SJCRH30 (cell line): ENCODE results near the gene ETS1. TPM values are rescaled to one million over a fixed set of nuclear protein-coding genes. Genes with fewer than 3 reads are reported as not detected.

Source experiments
- DNase-seq, 2 experiments: peaks; one replicate each; pipeline ENCODE4 v3.0.0-alpha.2; 2015 to 2020
- H3K27ac ChIP-seq: fragments of 250-450 bp; sonication (Bioruptor Pico); 2 replicates; pipeline ENCODE4 v1.5.1; 2020; ENCODE audit warnings: mild to moderate bottlenecking, moderate library complexity
- H3K27me3 ChIP-seq: fragments of 250-450 bp; sonication (Bioruptor Pico); 2 replicates; pipeline ENCODE4 v1.5.1; 2020; ENCODE audit warnings: mild to moderate bottlenecking, moderate library complexity
- H3K36me3 ChIP-seq: fragments of 250-450 bp; sonication (Bioruptor Pico); 2 replicates; pipeline ENCODE4 v1.5.1; 2020; ENCODE audit warnings: mild to moderate bottlenecking, moderate library complexity
- H3K4me1 ChIP-seq: fragments of 250-450 bp; sonication (Bioruptor Pico); 2 replicates; pipeline ENCODE4 v1.5.1; 2020; ENCODE audit warnings: mild to moderate bottlenecking, moderate library complexity
- H3K4me3 ChIP-seq: fragments of 250-450 bp; sonication (Bioruptor Pico); 2 replicates; pipeline ENCODE4 v1.5.1; 2020; ENCODE audit warnings: mild to moderate bottlenecking, moderate library complexity
- H3K9me3 ChIP-seq: fragments of 250-450 bp; sonication (Bioruptor Pico); replicated peaks from 2 replicates; pipeline ENCODE4 v1.5.1; 2020; ENCODE audit warnings: mild to moderate bottlenecking, moderate library complexity
- total RNA-seq: library from RNA; depleted of rRNA; stranded (reverse); fragments of >200 nt; shearing (Covaris generic); gene quantifications from 2 replicates; pipeline ENCODE4 v1.2.3, GENCODE V29; 2014

The ETS1 gene
- total RNA-seq, 1 experiment from 2014 or later, result 43.9 TPM

DNA sequence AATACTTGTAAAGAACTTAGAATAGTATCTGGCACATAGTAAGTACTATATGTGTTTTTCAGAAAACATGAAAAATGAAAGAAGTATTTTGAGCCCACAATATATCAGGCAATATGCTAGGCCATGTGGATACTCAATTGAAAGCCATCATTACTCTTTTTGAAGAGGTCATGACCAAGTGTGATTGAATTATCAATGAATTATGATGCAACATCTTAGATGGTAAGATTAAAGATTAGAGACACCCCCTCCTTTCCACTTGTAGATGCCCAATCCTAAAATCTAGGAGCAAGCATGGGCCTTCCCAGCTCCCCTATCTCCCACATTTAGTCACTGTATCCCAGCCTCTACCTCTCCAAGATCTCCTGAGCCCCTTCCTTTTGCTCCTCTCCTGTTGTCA is 154.4 kb downstream of the ETS1 start:
- Histone ChIP-seq H3K27me3 (no peaks in the 10 kb centered on the region), H3K4me1 (no peaks in the 10 kb centered on the region), H3K9me3 (no peaks in the 10 kb centered on the region), H3K27ac (no peak overlapping the region), H3K36me3 (no peaks in the 10 kb centered on the region), H3K4me3 (no peak overlapping the region)
- DNase-seq, result no peak

DNA sequence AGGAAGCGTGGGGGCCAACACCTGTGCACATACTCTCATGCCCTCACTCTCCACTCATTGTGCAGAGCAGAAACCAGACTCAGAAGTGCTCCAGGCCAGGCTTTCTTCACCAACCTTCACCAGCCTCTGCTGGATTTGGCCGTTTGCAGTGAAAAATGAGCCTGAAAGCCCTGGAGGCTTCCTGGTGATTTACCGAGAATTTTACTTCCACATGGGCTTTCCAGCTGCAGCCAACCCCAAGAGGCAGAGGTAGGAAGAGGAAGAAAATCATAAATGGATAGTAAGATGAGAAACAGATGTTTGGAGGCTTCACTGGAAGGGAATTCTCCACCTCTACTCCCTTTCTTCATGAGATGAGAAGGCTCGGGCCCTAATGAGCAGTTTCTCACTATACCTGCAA is 155.4 kb downstream of the ETS1 start:
- no peaks in the 10 kb centered on the region for H3K27me3 ChIP-seq
- H3K9me3 ChIP-seq, result no peaks in the 10 kb centered on the region
- H3K36me3 ChIP-seq, result no peaks in the 10 kb centered on the region
- no peaks in the 10 kb centered on the region for H3K4me1 ChIP-seq
- no peak overlapping the region for H3K27ac ChIP-seq
- no peak overlapping the region for H3K4me3 ChIP-seq
- DNase-seq, result no peak

DNA sequence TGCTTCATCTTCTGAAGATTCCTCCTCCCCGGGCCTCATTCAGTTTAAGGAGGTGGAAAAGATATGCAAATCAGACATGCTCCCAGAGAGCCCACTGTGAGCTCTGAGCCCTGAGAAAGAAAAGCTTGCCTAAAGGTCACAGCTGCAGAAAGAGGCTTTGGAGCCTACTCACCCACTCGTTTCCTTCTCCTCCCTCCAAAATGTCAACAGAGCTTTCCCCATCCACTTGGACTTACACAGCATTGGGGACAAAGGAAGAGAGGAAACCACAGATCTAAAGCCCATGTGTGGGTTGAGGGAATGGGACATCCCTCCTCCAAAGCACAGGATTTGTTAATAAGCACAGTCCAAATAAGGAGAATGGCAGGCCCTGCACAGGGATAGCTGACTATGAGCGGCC is 158.4 kb downstream of the ETS1 start:
- no peak overlapping the region for H3K4me3 ChIP-seq
- H3K27me3 ChIP-seq, result no peaks in the 10 kb centered on the region
- no peaks in the 10 kb centered on the region for H3K9me3 ChIP-seq
- H3K4me1 ChIP-seq, result peaks cover 11% of the 10 kb centered on the region
- no peak overlapping the region for H3K27ac ChIP-seq
- no peak for DNase-seq
- H3K36me3 ChIP-seq, result no peaks in the 10 kb centered on the region

DNA sequence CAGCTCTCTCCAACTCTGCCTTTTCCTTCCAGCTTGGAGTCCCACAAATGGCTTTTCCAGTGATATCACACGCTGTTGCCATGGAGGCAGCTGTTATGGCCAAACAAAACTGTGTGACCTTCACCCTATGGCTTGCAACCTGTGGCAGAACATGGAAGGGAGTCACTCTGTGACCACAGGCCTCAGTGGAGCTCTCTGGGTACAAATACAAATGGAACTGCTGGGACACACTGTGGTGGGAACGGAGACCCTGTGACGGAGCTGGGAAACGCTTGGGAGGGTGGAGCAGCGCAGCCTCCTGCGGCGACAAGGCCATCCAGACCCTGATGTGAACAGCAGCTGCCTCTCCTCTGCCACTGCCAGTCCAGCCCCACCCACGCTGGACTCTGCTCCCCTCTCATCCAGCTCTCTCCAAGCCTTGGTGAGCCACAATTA is 162.5 kb downstream of the ETS1 start:
- no peaks in the 10 kb centered on the region for H3K27me3 ChIP-seq
- no peaks in the 10 kb centered on the region for H3K36me3 ChIP-seq
- H3K4me1 ChIP-seq, result peaks cover 11% of the 10 kb centered on the region
- peak overlapping the region; percentile 51 for H3K4me3 ChIP-seq
- DNase-seq, result peak; percentile 66 to 74
- H3K9me3 ChIP-seq, result no peaks in the 10 kb centered on the region
- H3K27ac ChIP-seq, result peak overlapping the region; percentile 72

DNA sequence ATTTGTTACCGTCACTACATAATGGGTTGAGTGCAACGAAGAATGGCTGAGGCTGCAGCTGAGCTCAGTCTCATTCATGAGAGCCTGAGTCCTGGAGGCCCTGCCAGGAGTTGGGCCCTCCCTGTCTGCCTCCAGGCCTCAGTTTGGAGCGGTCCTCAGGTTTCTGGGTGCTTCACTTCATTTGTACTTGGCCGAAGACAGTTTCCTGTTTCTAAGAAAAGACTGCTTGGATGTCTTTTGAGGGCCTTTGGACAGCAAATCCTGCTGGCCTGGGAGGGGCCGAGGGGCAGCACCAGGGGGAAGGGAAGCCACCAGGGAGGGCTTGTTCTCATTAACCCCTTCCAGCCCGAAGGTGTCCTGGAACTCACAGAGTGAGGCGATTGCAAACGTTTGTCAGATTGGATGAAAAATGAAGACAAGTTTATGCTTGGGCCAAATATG is 163.1 kb downstream of the ETS1 start:
- peak overlapping the region; percentile 72 for H3K27ac ChIP-seq
- peak overlapping the region; percentile 51 for H3K4me3 ChIP-seq
- H3K27me3 ChIP-seq, result no peaks in the 10 kb centered on the region
- H3K36me3 ChIP-seq, result no peaks in the 10 kb centered on the region
- H3K9me3 ChIP-seq, result no peaks in the 10 kb centered on the region
- DNase-seq, result peak; percentile 20 to 39
- H3K4me1 ChIP-seq, result peaks cover 11% of the 10 kb centered on the region

DNA sequence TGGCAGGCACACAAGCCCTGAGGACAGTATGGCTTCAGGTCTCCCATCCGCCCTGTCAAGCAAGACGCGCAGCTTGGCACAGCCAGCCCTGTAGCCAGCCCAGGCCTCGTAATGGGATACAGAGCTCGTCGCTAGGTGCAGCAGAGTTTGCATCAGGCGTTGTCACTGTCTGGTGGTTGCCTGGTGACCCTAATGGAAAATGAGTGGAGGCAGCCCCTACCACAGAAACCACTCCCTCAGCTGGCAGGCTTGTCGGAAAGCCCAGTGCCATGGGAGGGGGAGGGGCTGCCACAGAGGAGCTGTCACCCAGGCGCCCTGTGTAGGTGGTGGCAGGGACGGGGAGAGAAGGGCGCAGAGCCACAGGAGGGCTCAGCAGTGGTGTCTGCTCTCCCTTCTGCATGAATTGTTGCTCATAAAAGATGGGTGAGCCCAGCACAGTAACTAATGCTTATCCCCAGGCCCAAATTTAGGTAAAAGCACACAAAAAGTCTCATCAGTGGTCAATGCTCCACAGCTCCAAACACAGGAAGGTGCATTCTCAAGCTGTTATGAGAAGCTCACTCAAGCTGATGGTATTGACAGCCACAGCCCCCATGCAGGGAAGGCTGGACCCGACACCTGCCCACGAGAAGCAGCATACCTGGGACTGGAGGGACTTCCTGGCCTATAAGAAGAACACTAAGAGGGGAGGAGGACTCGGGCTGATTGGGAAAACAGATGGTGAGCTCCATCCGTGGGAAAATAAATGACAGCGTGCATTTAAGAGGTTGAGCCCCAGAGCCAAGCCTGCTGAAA is 164.6 kb downstream of the ETS1 start:
- H3K4me1 ChIP-seq, result peaks cover 11% of the 10 kb centered on the region
- no peak overlapping the region for H3K27ac ChIP-seq
- DNase-seq, result no peak
- no peaks in the 10 kb centered on the region for H3K27me3 ChIP-seq
- H3K36me3 ChIP-seq, result no peaks in the 10 kb centered on the region
- H3K9me3 ChIP-seq, result no peaks in the 10 kb centered on the region
- no peak overlapping the region for H3K4me3 ChIP-seq

DNA sequence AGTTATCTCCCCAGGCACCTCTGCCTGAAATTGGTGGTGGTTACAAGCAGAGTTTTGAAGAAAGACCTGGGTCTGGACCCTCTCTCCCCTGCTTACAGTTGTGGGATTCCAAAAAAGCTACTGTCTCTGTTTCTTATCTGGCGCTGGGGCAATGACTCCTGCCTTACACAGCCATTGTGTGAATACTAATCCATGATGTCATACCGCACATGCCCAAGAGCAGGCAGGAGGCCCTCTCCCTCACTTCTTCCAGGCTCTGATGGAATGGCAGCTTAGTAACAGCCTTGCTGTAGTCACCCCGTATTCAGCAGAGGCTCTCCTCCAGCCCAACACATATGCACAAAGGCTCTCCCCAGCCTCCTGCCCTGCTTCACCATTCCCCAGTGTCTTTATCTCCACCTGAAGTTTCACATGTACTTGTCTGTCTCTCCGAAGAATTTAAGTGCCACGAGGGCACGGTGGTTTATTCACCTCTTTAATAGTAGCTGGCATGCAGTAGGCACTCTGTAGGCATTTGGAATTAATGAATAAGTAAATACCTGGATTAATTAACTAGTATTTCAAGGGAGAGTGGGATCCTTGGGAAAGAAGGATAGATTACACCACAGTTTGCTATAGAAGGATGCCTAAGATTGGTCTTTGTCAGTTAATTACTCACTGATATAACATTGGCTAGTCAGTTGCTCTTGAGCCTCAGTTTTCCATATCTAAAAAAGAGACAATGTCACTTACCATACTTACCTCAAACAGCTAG is 165.6 kb downstream of the ETS1 start:
- peaks cover 11% of the 10 kb centered on the region for H3K4me1 ChIP-seq
- no peaks in the 10 kb centered on the region for H3K27me3 ChIP-seq
- no peak overlapping the region for H3K4me3 ChIP-seq
- no peaks in the 10 kb centered on the region for H3K9me3 ChIP-seq
- H3K36me3 ChIP-seq, result no peaks in the 10 kb centered on the region
- H3K27ac ChIP-seq, result no peak overlapping the region
- DNase-seq, result no peak

DNA sequence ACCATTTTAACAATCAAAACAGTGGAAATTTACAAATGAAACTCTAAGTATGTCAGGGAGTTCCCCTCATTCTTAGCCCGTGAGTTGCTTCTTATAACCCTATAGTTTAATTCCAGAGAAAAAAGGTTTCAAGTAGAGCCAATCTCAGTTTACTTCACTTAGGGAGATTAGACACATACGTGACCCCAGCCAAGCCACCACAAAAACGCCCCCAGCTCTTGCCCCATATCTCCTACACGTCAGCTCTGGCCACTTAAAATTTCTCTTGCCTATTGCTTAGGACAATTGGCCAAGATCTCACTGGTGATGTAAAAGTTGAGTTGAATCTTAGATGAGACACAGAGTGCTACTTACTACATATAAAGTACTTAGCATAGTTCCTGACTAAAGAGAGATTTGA is 166.4 kb downstream of the ETS1 start:
- Histone ChIP-seq H3K4me3 (no peak overlapping the region), H3K27ac (no peak overlapping the region), H3K36me3 (no peaks in the 10 kb centered on the region), H3K4me1 (peaks cover 11% of the 10 kb centered on the region), H3K27me3 (no peaks in the 10 kb centered on the region), H3K9me3 (no peaks in the 10 kb centered on the region)
- DNase-seq, result no peak

DNA sequence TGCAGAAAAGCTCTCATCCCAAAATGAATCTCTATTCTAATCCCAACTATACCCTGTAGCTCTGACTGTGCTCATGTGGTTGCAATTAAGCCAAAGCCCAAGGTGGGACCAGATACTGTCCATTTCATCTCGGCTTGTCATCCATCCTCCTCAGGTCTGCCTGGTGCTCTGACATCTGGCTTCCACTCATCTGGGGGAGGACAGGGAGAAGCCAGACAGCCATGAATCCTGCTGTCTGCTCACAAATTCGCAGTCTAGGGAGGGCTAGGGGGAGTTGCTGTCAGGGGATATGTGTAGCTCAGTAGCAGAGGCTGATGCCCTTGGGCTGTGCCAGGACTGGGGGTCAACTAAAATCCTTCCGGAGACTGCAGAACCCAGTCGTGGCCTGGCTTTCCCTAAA is 167.1 kb downstream of the ETS1 start:
- DNase-seq, result no peak
- Histone ChIP-seq H3K36me3 (no peaks in the 10 kb centered on the region), H3K4me3 (no peak overlapping the region), H3K27ac (no peak overlapping the region), H3K9me3 (no peaks in the 10 kb centered on the region), H3K4me1 (peaks cover 17% of the 10 kb centered on the region), H3K27me3 (no peaks in the 10 kb centered on the region)

DNA sequence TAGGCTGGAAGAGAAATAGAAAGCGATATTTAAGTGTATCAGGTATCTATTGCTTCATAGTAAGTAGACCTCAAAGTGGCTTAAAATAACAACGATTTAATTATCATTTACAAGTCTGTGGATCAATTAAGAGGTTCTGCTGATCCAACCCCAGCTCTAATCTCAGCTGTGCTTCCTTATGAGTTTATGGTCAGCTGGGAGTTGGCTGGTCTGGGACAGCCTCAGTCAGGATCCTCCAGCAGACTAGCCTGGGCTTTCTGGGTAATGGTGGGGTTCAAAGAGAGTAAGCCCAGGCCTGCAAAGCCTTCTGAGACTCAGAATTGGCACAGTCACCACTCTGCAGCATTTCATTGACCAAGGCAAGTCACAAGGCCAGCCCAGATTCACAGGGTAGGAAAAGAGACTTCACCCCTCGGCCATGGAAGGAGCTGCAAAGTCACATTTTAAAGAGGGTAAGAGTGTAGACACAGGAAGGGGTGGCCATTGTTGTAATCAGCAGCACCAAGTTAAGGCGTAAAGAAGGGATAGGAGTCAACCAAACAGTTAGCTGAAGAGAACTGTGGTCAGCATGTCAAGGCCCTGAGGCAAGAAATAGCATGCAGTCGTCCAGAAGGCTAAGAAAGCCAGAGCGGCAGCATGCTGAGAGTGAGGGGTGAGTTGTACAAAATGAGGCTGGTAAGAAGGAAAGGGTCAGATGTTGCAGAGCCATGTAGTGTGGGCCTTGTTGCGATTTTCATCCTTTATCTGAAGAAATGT is 168.2 kb downstream of the ETS1 start:
- Histone ChIP-seq H3K27me3 (no peaks in the 10 kb centered on the region), H3K4me1 (peaks cover 12% of the 10 kb centered on the region), H3K36me3 (no peaks in the 10 kb centered on the region), H3K4me3 (no peak overlapping the region), H3K9me3 (no peaks in the 10 kb centered on the region), H3K27ac (no peak overlapping the region)
- DNase-seq, result no peak

DNA sequence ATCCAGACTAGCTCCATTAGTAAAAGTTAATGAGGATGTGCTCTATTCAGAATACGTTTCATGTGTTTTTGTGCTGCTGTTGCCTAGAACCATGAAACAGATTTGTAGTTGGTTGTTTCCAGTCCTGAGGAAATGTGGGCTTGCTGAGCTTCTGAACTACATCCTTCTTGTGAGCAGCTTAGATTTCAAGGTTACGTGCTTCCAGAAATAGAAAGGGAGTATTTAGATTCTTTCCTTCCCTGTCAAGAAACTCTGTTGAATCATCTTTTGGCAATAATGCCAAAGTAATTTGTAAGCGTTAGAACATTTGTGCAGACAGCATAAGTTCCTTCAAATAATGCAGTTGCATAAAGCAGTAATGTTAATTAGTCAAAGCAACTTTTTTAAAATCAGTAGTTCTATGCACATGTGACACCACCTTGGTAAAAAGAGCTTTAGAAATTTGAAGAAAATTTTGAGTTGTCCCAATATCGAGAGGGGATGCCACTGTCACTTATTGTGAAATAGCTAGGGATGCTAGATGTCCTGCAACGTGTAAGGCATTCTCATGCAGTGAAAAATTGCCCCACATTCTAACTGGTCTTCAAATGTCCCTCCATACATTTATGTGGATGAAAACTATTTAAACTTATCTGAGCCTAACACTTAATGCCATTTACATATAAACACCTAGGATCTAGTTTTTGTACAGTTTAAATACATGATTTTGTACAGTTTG is 169.6 kb downstream of the ETS1 start:
- no peak for DNase-seq
- Histone ChIP-seq H3K4me1 (peaks cover 11% of the 10 kb centered on the region; the same call in 1 of the 2 replicates), H3K4me3 (no peak overlapping the region), H3K27ac (no peak overlapping the region), H3K36me3 (no peaks in the 10 kb centered on the region), H3K27me3 (no peaks in the 10 kb centered on the region), H3K9me3 (no peaks in the 10 kb centered on the region)

DNA sequence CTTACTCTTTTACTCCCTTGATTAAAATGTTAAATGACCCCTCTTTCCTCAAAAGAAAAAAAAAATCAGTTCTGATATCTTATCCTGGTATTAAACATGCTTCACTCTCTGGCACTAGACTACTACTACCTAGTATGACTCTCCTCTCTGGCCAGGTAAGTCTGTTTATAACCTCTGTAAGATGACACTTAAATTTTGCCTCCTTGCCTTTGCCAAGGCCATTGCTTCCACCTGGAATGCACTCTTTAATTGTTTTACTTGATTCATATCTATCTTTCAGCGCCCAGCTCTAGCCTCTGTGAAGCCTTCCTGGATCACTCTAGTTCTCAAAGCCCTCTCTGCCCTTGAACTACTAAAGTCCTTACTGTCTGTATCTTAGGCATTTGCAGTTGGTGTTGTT is 170.4 kb downstream of the ETS1 start:
- Histone ChIP-seq H3K36me3 (no peaks in the 10 kb centered on the region), H3K27me3 (no peaks in the 10 kb centered on the region), H3K27ac (no peak overlapping the region), H3K4me1 (peaks cover 11% of the 10 kb centered on the region; the same call in 1 of the 2 replicates), H3K4me3 (no peak overlapping the region), H3K9me3 (no peaks in the 10 kb centered on the region)
- no peak for DNase-seq

DNA sequence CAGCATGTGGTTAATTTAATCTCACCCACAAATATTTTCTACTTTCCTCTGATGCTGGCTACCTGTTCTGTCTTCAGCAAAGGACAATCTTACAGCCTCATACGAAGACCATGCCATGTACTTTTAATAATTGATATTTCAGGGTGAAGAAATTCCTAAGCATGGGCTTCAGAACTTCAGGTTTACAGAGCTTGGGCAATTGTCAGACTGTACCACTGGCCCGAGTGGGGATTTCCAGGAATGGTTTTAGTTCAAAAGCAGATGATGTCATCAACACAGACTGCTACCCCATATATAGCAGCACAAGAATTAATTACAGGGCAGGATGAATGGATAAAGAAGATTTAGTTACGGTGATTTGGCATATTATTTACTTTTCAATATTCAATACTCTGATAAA is 171.8 kb downstream of the ETS1 start:
- peaks cover 11% of the 10 kb centered on the region; the same call in 1 of the 2 replicates for H3K4me1 ChIP-seq
- no peak overlapping the region for H3K4me3 ChIP-seq
- DNase-seq, result peak; percentile 12 to 43
- no peaks in the 10 kb centered on the region for H3K27me3 ChIP-seq
- no peak overlapping the region for H3K27ac ChIP-seq
- H3K9me3 ChIP-seq, result no peaks in the 10 kb centered on the region
- H3K36me3 ChIP-seq, result no peaks in the 10 kb centered on the region
